Central memory CD8-positive, alpha-beta T cell (primary cell): ENCODE results near the gene BACH1.
"Not testable (repeated sequence)": the region's sequence is repeated elsewhere in the genome, so short reads cannot be mapped to it uniquely, and the experiment has no call there.

Experiments
- ATAC-seq: fragments of 150-1000 bp; cut with Tn5 transposase; replicated peaks from 2 replicates; pipeline ENCODE4 v1.10.0; 2022; ENCODE audit warnings: mild to moderate bottlenecking, moderate FRiP score, moderate number of reproducible peaks; ENCODE audit not compliant: poor library complexity, severe bottlenecking; ENCODE audit errors: extremely low read depth
- DNase-seq, 2 donors: peaks; one replicate each; pipeline ENCODE4 v3.0.0; 2021; ENCODE audit warnings: low spot score in 2 of 2
- H3K27ac Mint-ChIP-seq: one replicate; pipeline ENCODE4 v1.8.0; 2022; ENCODE audit warnings: low read depth, mild to moderate bottlenecking, moderate library complexity, mixed read lengths
- H3K27me3 Mint-ChIP-seq: one replicate; pipeline ENCODE4 v1.8.0; 2022; ENCODE audit warnings: mixed read lengths
- H3K36me3 Mint-ChIP-seq: one replicate; pipeline ENCODE4 v1.8.0; 2022; ENCODE audit warnings: mild to moderate bottlenecking, moderate library complexity, mixed read lengths; ENCODE audit not compliant: insufficient read depth
- H3K4me1 Mint-ChIP-seq: one replicate; pipeline ENCODE4 v1.8.0; 2022; ENCODE audit warnings: mixed read lengths
- H3K4me3 Mint-ChIP-seq: one replicate; pipeline ENCODE4 v1.8.0; 2022; ENCODE audit warnings: mild to moderate bottlenecking, moderate library complexity, mixed read lengths
- H3K9me3 Mint-ChIP-seq: one replicate; pipeline ENCODE4 v1.8.0; 2022; ENCODE audit warnings: mixed read lengths

BACH1 gene

GRCh38 chr21:29342363-29342957, 43.7 kb downstream of the BACH1 start:
- Mint-ChIP-seq H3K27me3 (no peaks in the 10 kb centered on the region), H3K9me3 (no peaks in the 10 kb centered on the region), H3K4me3 (no peak overlapping the region), H3K36me3 (peaks cover 7% of the 10 kb centered on the region), H3K4me1 (peaks cover 9% of the 10 kb centered on the region), H3K27ac (peak overlapping the region; percentile 53)
- DNase-seq (no peak), ATAC-seq (no peak)

- no peak overlapping the region for H3K4me3 Mint-ChIP-seq
- ATAC-seq (no peak), DNase-seq (no peak)
- H3K27ac Mint-ChIP-seq: no peak overlapping the region
- H3K4me1 Mint-ChIP-seq: peaks cover 9% of the 10 kb centered on the region
- H3K9me3 Mint-ChIP-seq: no peaks in the 10 kb centered on the region
- no peaks in the 10 kb centered on the region for H3K27me3 Mint-ChIP-seq
- peaks cover 7% of the 10 kb centered on the region for H3K36me3 Mint-ChIP-seq
These were observed 44.8 kb downstream of the BACH1 start for GRCh38 chr21:29343519-29343918.

- peak overlapping the region; percentile 4 for H3K27ac Mint-ChIP-seq
- H3K27me3 Mint-ChIP-seq: no peaks in the 10 kb centered on the region
- no peaks in the 10 kb centered on the region for H3K9me3 Mint-ChIP-seq
- no peak for ATAC-seq
- peaks cover 4% of the 10 kb centered on the region for H3K36me3 Mint-ChIP-seq
- no peak for DNase-seq
- H3K4me3 Mint-ChIP-seq: no peak overlapping the region
- H3K4me1 Mint-ChIP-seq: peaks cover 9% of the 10 kb centered on the region
These were observed 47.6 kb downstream of the BACH1 start for GRCh38 chr21:29346281-29346680.

- no peak for ATAC-seq
- Mint-ChIP-seq H3K4me1 (peaks cover 7% of the 10 kb centered on the region), H3K27me3 (no peaks in the 10 kb centered on the region), H3K9me3 (no peaks in the 10 kb centered on the region), H3K4me3 (no peak overlapping the region), H3K27ac (peak overlapping the region; percentile 4), H3K36me3 (peaks cover 4% of the 10 kb centered on the region)
- DNase-seq: no peak
These were observed 48.0 kb downstream of the BACH1 start for GRCh38 chr21:29346771-29347170.

GRCh38 chr21:29347274-29347681, 48.6 kb downstream of the BACH1 start:
- Mint-ChIP-seq H3K27ac (no peak overlapping the region), H3K36me3 (peaks cover 2% of the 10 kb centered on the region), H3K4me1 (peaks cover 2% of the 10 kb centered on the region), H3K9me3 (no peaks in the 10 kb centered on the region), H3K27me3 (no peaks in the 10 kb centered on the region), H3K4me3 (no peak overlapping the region)
- ATAC-seq (no peak), DNase-seq (no peak)

- Mint-ChIP-seq H3K27ac (no peak overlapping the region), H3K27me3 (no peaks in the 10 kb centered on the region)
These were observed 51.0 kb downstream of the BACH1 start for GRCh38 chr21:29349702-29350101.

GRCh38 chr21:29350246-29350779, 51.6 kb downstream of the BACH1 start:
- Mint-ChIP-seq H3K9me3 (peaks cover 13% of the 10 kb centered on the region), H3K4me3 (no peak overlapping the region), H3K4me1 (no peaks in the 10 kb centered on the region), H3K27ac (no peak overlapping the region), H3K36me3 (no peaks in the 10 kb centered on the region), H3K27me3 (no peaks in the 10 kb centered on the region)
- DNase-seq (no peak), ATAC-seq (no peak)

More at GRCh38 chr21:29349702-29350101, 51.0 kb downstream of the BACH1 start:
- no peak for ATAC-seq
- H3K36me3 Mint-ChIP-seq: no peaks in the 10 kb centered on the region
- no peak overlapping the region for H3K4me3 Mint-ChIP-seq
- H3K4me1 Mint-ChIP-seq: no peaks in the 10 kb centered on the region
- peaks cover 11% of the 10 kb centered on the region for H3K9me3 Mint-ChIP-seq
- DNase-seq: no peak

GRCh38 chr21:29351691-29352090, 53.0 kb downstream of the BACH1 start:
- no peaks in the 10 kb centered on the region for H3K36me3 Mint-ChIP-seq
- H3K9me3 Mint-ChIP-seq: peaks cover 13% of the 10 kb centered on the region
- H3K27ac Mint-ChIP-seq: no peak overlapping the region
- no peaks in the 10 kb centered on the region for H3K4me1 Mint-ChIP-seq
- ATAC-seq (no peak), DNase-seq (no peak)
- no peaks in the 10 kb centered on the region for H3K27me3 Mint-ChIP-seq
- H3K4me3 Mint-ChIP-seq: no peak overlapping the region

- not testable (repeated sequence) for H3K4me3 Mint-ChIP-seq, H3K27ac Mint-ChIP-seq, H3K27me3 Mint-ChIP-seq, H3K4me1 Mint-ChIP-seq, H3K36me3 Mint-ChIP-seq, ATAC-seq, DNase-seq
- H3K9me3 Mint-ChIP-seq: peaks cover 13% of the 10 kb centered on the region
These were observed 56.5 kb downstream of the BACH1 start for GRCh38 chr21:29355043-29355710.

- H3K4me3 Mint-ChIP-seq, H3K36me3 Mint-ChIP-seq, ATAC-seq, H3K4me1 Mint-ChIP-seq, H3K27me3 Mint-ChIP-seq, DNase-seq, H3K27ac Mint-ChIP-seq: not testable (repeated sequence)
- H3K9me3 Mint-ChIP-seq: peaks cover 13% of the 10 kb centered on the region
These were observed 57.6 kb downstream of the BACH1 start for GRCh38 chr21:29356291-29356690.

- H3K27ac Mint-ChIP-seq, H3K4me3 Mint-ChIP-seq, H3K36me3 Mint-ChIP-seq, H3K4me1 Mint-ChIP-seq, ATAC-seq, H3K27me3 Mint-ChIP-seq, DNase-seq: not testable (repeated sequence)
- H3K9me3 Mint-ChIP-seq: peaks cover 13% of the 10 kb centered on the region
These were observed 58.1 kb downstream of the BACH1 start for GRCh38 chr21:29356810-29357209.

- Mint-ChIP-seq H3K4me3 (no peak overlapping the region), H3K27ac (no peak overlapping the region), H3K4me1 (peaks cover 5% of the 10 kb centered on the region), H3K9me3 (peaks cover 2% of the 10 kb centered on the region), H3K36me3 (peaks cover 3% of the 10 kb centered on the region), H3K27me3 (no peaks in the 10 kb centered on the region)
- DNase-seq (no peak), ATAC-seq (no peak)
These were observed 61.0 kb downstream of the BACH1 start for GRCh38 chr21:29359718-29360117.
